H1 (cell line): ENCODE results near the gene MAPT. TPM values are rescaled to one million over a fixed set of nuclear protein-coding genes. Genes with fewer than 3 reads are reported as not detected.

Experiments used
- CTCF ChIA-PET: fragments of 300-600 bp; sonication (Branson Sonifier 250); formaldehyde crosslinking; loops from one replicate; lab custom pipeline; 2021; ENCODE audit not compliant: partially characterized antibody; lab: Charles Lee
- POLR2A ChIA-PET: fragments of 300-600 bp; sonication (Branson Sonifier 250); formaldehyde crosslinking; loops from one replicate; lab custom pipeline; 2021; ENCODE audit warnings: inconsistent platforms; ENCODE audit not compliant: partially characterized antibody; lab: Charles Lee
- DNase-seq, 2 experiments: peaks; one replicate each; pipeline versions ENCODE4 v3.0.0 to v3.0.0-alpha.2; 2010 to 2022; ENCODE audit warnings: low spot score in 2 of 2, low read depth in 1 of 2, mixed read lengths in 1 of 2
- FAIRE-seq: peaks from 2 replicates; lab custom pipeline; 2011; peaks lifted over from hg19 to GRCh38; lab: Jason Lieb, UNC
- H2AFZ ChIP-seq: 2 replicates; pipeline ENCODE4 v1.8.1; 2012; ENCODE audit warnings: low read length, inconsistent platforms
- H2AK5ac ChIP-seq: 2 replicates; pipeline ENCODE4 v1.6.1; 2013; ENCODE audit warnings: low read depth, low read length
- H2BK120ac ChIP-seq: replicated peaks from 2 replicates; pipeline ENCODE3; 2013; ENCODE audit warnings: low read depth, low read length, inconsistent platforms
- H2BK12ac ChIP-seq: 2 replicates; pipeline ENCODE4 v1.6.1; 2013; ENCODE audit warnings: low read depth, low read length
- H2BK15ac ChIP-seq: 2 replicates; pipeline ENCODE4 v1.6.1; 2013; ENCODE audit warnings: low read length
- H2BK20ac ChIP-seq: 2 replicates; pipeline ENCODE4 v1.6.1; 2013; ENCODE audit warnings: low read length
- H2BK5ac ChIP-seq: 2 replicates; pipeline ENCODE4 v1.6.1; 2013; ENCODE audit warnings: low read depth, low read length
- H3K14ac ChIP-seq: 2 replicates; pipeline ENCODE4 v1.6.1; 2013; ENCODE audit warnings: inconsistent platforms; ENCODE audit not compliant: insufficient read length
- H3K18ac ChIP-seq: 2 replicates; pipeline ENCODE4 v1.6.1; 2013; ENCODE audit warnings: low read length; ENCODE audit errors: extremely low read depth
- H3K23ac ChIP-seq: 2 replicates; pipeline ENCODE4 v1.6.1; 2013; ENCODE audit warnings: inconsistent platforms; ENCODE audit not compliant: insufficient read length
- H3K23me2 ChIP-seq: 2 replicates; pipeline ENCODE4 v1.6.1; 2013; ENCODE audit warnings: low read depth, low read length
- H3K27ac ChIP-seq: 2 replicates; pipeline ENCODE4 v1.6.1; 2011; ENCODE audit warnings: low read depth, low read length, inconsistent platforms
- H3K27me3 ChIP-seq, 4 experiments: replicated peaks in 1 of 4; 1 replicate in 1 of 4; 2 replicates in 3 of 4; pipeline versions ENCODE4 v1.6.1 to v1.8.1; 2011 to 2013; ENCODE audit warnings: low read length in 3 of 4, mild to moderate bottlenecking in 3 of 4, inconsistent platforms in 2 of 4, mixed read lengths in 2 of 4, moderate library complexity in 1 of 4; ENCODE audit not compliant: control insufficient read depth in 3 of 4, insufficient read depth in 3 of 4; ENCODE audit errors: extremely low read depth in 1 of 4
- H3K36me3 ChIP-seq, 4 experiments: 2 replicates each; pipeline versions ENCODE4 v1.6.1 to v1.8.1; 2011 to 2013; ENCODE audit warnings: mild to moderate bottlenecking in 4 of 4, low read length in 3 of 4, moderate library complexity in 2 of 4, control low read depth in 1 of 4, inconsistent platforms in 1 of 4; ENCODE audit not compliant: insufficient read depth in 4 of 4, control insufficient read depth in 2 of 4
- H3K4ac ChIP-seq: replicated peaks from 2 replicates; pipeline ENCODE3; 2013; ENCODE audit warnings: low read length, low read depth, mixed read lengths, inconsistent platforms; ENCODE audit not compliant: insufficient read length
- H3K4me1 ChIP-seq, 4 experiments: replicated peaks in 1 of 4; 1 replicate in 1 of 4; 2 replicates in 3 of 4; pipeline versions ENCODE4 v1.6.1 to v1.8.1; 2011 to 2013; ENCODE audit warnings: low read length in 3 of 4, inconsistent platforms in 2 of 4, mixed read lengths in 1 of 4; ENCODE audit not compliant: insufficient read depth in 4 of 4, control insufficient read depth in 3 of 4
- H3K4me2 ChIP-seq, 2 experiments: 2 replicates each; pipeline versions ENCODE4 v1.6.1 to v1.8.1; 2011 to 2013; ENCODE audit warnings: low read depth in 2 of 2, low read length in 2 of 2, control low read depth in 1 of 2, inconsistent platforms in 1 of 2, mild to moderate bottlenecking in 1 of 2; ENCODE audit not compliant: insufficient read depth in 1 of 2
- H3K4me3 ChIP-seq, 4 experiments: fragments of 200-600, 300-600 bp in 1 of 4; sonication (generic), shearing (Covaris generic), sonication (Bioruptor Twin) in 1 of 4; 2 replicates each; pipeline versions ENCODE4 v1.5.1 to v1.8.1; 2011 to 2016; ENCODE audit warnings: low read length in 4 of 4, low read depth in 3 of 4, control low read depth in 2 of 4, inconsistent platforms in 2 of 4, mild to moderate bottlenecking in 2 of 4, mixed read lengths in 1 of 4, moderate library complexity in 1 of 4; ENCODE audit not compliant: insufficient read depth in 2 of 4; ENCODE audit errors: extremely low read depth in 1 of 4
- H3K56ac ChIP-seq: replicated peaks from 2 replicates; pipeline ENCODE3; 2013; ENCODE audit warnings: low read depth, mild to moderate bottlenecking, mixed read lengths, low read length, inconsistent platforms; ENCODE audit not compliant: insufficient read length
- H3K79me1 ChIP-seq: 2 replicates; pipeline ENCODE4 v1.6.1; 2013; ENCODE audit warnings: low read depth, low read length, control low read depth
- H3K79me2 ChIP-seq, 2 experiments: 2 replicates each; pipeline versions ENCODE4 v1.6.1 to v1.8.1; 2012 to 2013; ENCODE audit warnings: low read length in 2 of 2, mild to moderate bottlenecking in 2 of 2, inconsistent platforms in 1 of 2; ENCODE audit not compliant: insufficient read depth in 2 of 2, control insufficient read depth in 1 of 2
- H3K9ac ChIP-seq, 4 experiments: replicated peaks in 1 of 4; 1 replicate in 1 of 4; 2 replicates in 3 of 4; pipeline versions ENCODE4 v1.6.1 to v1.8.1; 2011 to 2013; ENCODE audit warnings: low read depth in 3 of 4, low read length in 3 of 4, control low read depth in 2 of 4, mild to moderate bottlenecking in 2 of 4, moderate library complexity in 2 of 4, inconsistent platforms in 1 of 4; ENCODE audit errors: extremely low read depth in 1 of 4
- H3K9me3 ChIP-seq, 2 experiments: 2 replicates each; pipeline versions ENCODE4 v1.6.1 to v1.8.1; 2012 to 2013; ENCODE audit warnings: mild to moderate bottlenecking in 2 of 2, moderate library complexity in 2 of 2, control low read depth in 1 of 2, inconsistent platforms in 1 of 2, low read depth in 1 of 2, low read length in 1 of 2, mixed read lengths in 1 of 2; ENCODE audit not compliant: insufficient read depth in 2 of 2
- H4K20me1 ChIP-seq, 2 experiments: replicated peaks in 1 of 2; 2 replicates each; pipeline versions ENCODE3 to v1.8.1; 2011 to 2013; ENCODE audit warnings: inconsistent platforms in 2 of 2, low read length in 2 of 2, mild to moderate bottlenecking in 1 of 2; ENCODE audit not compliant: insufficient read depth in 2 of 2, control insufficient read depth in 1 of 2
- H4K5ac ChIP-seq: 2 replicates; pipeline ENCODE4 v1.6.1; 2013; ENCODE audit warnings: low read length, low read depth, mixed read lengths, inconsistent platforms; ENCODE audit not compliant: insufficient read length
- H4K8ac ChIP-seq: 2 replicates; pipeline ENCODE4 v1.8.0; 2013; ENCODE audit warnings: mild to moderate bottlenecking, moderate library complexity, low read length, inconsistent platforms; ENCODE audit not compliant: insufficient read depth; ENCODE audit errors: extremely low read depth
- H4K91ac ChIP-seq: replicated peaks from 2 replicates; pipeline ENCODE3; 2013; ENCODE audit warnings: low read length, mixed read lengths, inconsistent platforms; ENCODE audit not compliant: insufficient read length
- JUN ChIP-seq: IDR thresholded peaks from 2 replicates; pipeline ENCODE4 v1.6.1; 2011; ENCODE audit warnings: low read depth, mild to moderate bottlenecking, improper control_type of control experiment, low read length
- WGBS, 2 experiments: shearing (Covaris generic) in 1 of 2; methylation state at CpG; one replicate each; pipeline versions ENCODE4 v1.1.6 to v1.1.7; 2013 to 2015; ENCODE audit warnings: low lambda C conversion rate in 2 of 2, mixed read lengths in 2 of 2, inconsistent platforms in 1 of 2, low coverage in 1 of 2, missing lambda C conversion rate in 1 of 2; ENCODE audit not compliant: insufficient replicate concordance in 2 of 2, insufficient coverage in 1 of 2, insufficient read length in 1 of 2; ENCODE audit errors: extremely low coverage in 1 of 2, missing lambda C conversion rate in 1 of 2; 5-methylcytosine and 5-hydroxymethylcytosine counted together
- polyA plus RNA-seq, 7 experiments: library from polyadenylated mRNA; depleted of rRNA in 3 of 7; stranded (reverse) in 5 of 7; unstranded in 2 of 7; fragments of >200 nt in 5 of 7; fragments of 200-250 nt in 2 of 7; gene quantifications; 1 replicate in 5 of 7; 2 replicates in 1 of 7; 4 replicates in 1 of 7; pipeline versions ENCODE4 v1.2.1 to v1.2.3, GENCODE V29; 2011 to 2013; ENCODE audit warnings: missing spikeins in 2 of 7, mixed read lengths in 2 of 7
- total RNA-seq: library from RNA; stranded (reverse); fragmentation: NEBNext Ultra II Directional; extraction: Animal tissue kit (Norgen Biotek cat#: 25700); gene quantifications from 2 replicates; pipeline ENCODE4 v1.2.1, GENCODE V29; 2021

MAPT gene
- total and polyA plus RNA-seq, 2 of the 8 experiments (the other 6 are each of a cell fraction or from before 2014, with no cell fraction given): 0.54 to 1.7 TPM

GRCh38 chr17:45963283-45963682 is 68.9 kb downstream of the MAPT start:
- Histone ChIP-seq H3K14ac (no peak overlapping the region), H3K4me3 (no peak overlapping the region), H2BK120ac (no peak overlapping the region), H4K5ac (no peak overlapping the region), H3K56ac (no peak overlapping the region), H3K23ac (no peak overlapping the region), H3K4ac (no peak overlapping the region), H2BK5ac (no peak overlapping the region), H2BK20ac (no peak overlapping the region), H3K79me1 (no peaks in the 10 kb centered on the region), H2AFZ (no peak overlapping the region), H3K9me3 (no peaks in the 10 kb centered on the region), H3K9ac (no peak overlapping the region), H4K8ac (no peak overlapping the region), H4K20me1 (no peaks in the 10 kb centered on the region), H3K4me2 (no peak overlapping the region), H3K36me3 (no peaks in the 10 kb centered on the region), H3K18ac (no peak overlapping the region), H2BK12ac (no peak overlapping the region), H3K27ac (no peak overlapping the region), H3K79me2 (no peaks in the 10 kb centered on the region), H3K4me1 (no peaks in the 10 kb centered on the region), H2BK15ac (peak overlapping the region; percentile 46; the same call in 1 of the 2 replicates), H2AK5ac (0 out of 2 replicates have a peak overlapping the region, but pooled peaks have one; percentile 10), H4K91ac (no peak overlapping the region), H3K27me3 (peaks cover 0 to 2% (median 0%) of the 10 kb centered on the region in 4 experiments; a peak in 1 of 7 replicates), H3K23me2 (no peaks in the 10 kb centered on the region)
- ChIA-PET POLR2A (no interaction called here), CTCF (interaction anchor here (1.0 to 4.0 kb wide), 3 partner anchors 8 to 242 kb away, joined by 5 to 31 read pairs (median 5); no protein-coding TSS in a partner anchor)
- DNase-seq (no peak), FAIRE-seq (no peak)
- no peak for TF ChIP-seq JUN
- WGBS, 2 experiments: 76% methylated on average over 5 of the region's 5 CpGs; no CpG with 5 or more reads in 1 of the 2 experiments
